GM12878 (cell line): Measurements from ENCODE around the gene LDLRAD4. TPM values are rescaled to one million over a fixed set of nuclear protein-coding genes. Genes with fewer than 3 reads are reported as not detected.

Experiments used
- ATAC-seq: fragments of 200-7000 bp; cut with Tn5 transposase; 3 replicates; pipeline ENCODE4 v1.9.1; 2020; ENCODE audit warnings: mild to moderate bottlenecking, moderate library complexity
- BruUV-seq: library from RNA; stranded (reverse); fragments of 400-500 nt; replicated peaks from 2 replicates; lab custom pipeline; 2021; lab: Mats Ljungman, UMichigan
- CTCF ChIA-PET: fragments of 300-600 bp; sonication (Branson Sonifier 250); formaldehyde crosslinking; extraction: SDS; loops from one replicate; lab custom pipeline; 2021; ENCODE audit warnings: inconsistent platforms; lab: Yijun Ruan, JAX
- POLR2A ChIA-PET: fragments of 350-600 bp; formaldehyde crosslinking; extraction: SDS; loops from one replicate; lab custom pipeline; 2021; ENCODE audit warnings: inconsistent platforms; lab: Charles Lee
- RAD21 ChIA-PET: fragments of 300-600 bp; sonication (Branson Sonifier 250); formaldehyde crosslinking; loops from one replicate; lab custom pipeline; 2023; ENCODE audit warnings: antibody characterized with exemption; ENCODE audit not compliant: unreplicated experiment; lab: Charles Lee
- SMC1A ChIA-PET: fragments of 300-600 bp; sonication (Branson Sonifier 250); formaldehyde crosslinking; loops from one replicate; lab custom pipeline; 2023; ENCODE audit not compliant: unreplicated experiment, uncharacterized antibody; lab: Charles Lee
- DNase-seq: peaks from one replicate; pipeline ENCODE4 v3.0.0-alpha.2; 2011; ENCODE audit warnings: low read depth, low spot score
- FAIRE-seq: peaks from 3 replicates; lab custom pipeline; 2011; peaks lifted over from hg19 to GRCh38; lab: Jason Lieb, UNC
- H2AFZ ChIP-seq: 2 replicates; pipeline ENCODE4 v1.6.0; 2011; ENCODE audit warnings: low read depth, low read length, control low read depth; ENCODE audit not compliant: control insufficient read depth
- H3K27ac ChIP-seq: 2 replicates; pipeline ENCODE4 v1.5.1; 2011; ENCODE audit warnings: control low read depth; ENCODE audit not compliant: control insufficient read depth, insufficient read depth
- H3K27me3 ChIP-seq, 2 experiments: replicated peaks in 1 of 2; 2 replicates each; pipeline versions ENCODE4 v1.6.0 to v1.6.1; 2011; ENCODE audit warnings: low read length in 1 of 2; ENCODE audit not compliant: control insufficient read depth in 2 of 2, insufficient read depth in 2 of 2
- H3K36me3 ChIP-seq, 2 experiments: 2 replicates each; pipeline ENCODE4 v1.5.1; 2011; ENCODE audit warnings: low read length in 1 of 2; ENCODE audit not compliant: control insufficient read depth in 2 of 2, insufficient read depth in 2 of 2
- H3K4me1 ChIP-seq: 2 replicates; pipeline ENCODE4 v1.6.1; 2011; ENCODE audit warnings: mild to moderate bottlenecking, low read length, moderate library complexity, mixed read lengths; ENCODE audit not compliant: control insufficient read depth, insufficient read depth
- H3K4me2 ChIP-seq: 2 replicates; pipeline ENCODE4 v1.6.0; 2011; ENCODE audit warnings: control low read depth; ENCODE audit not compliant: control insufficient read depth, insufficient read depth
- H3K4me3 ChIP-seq: fragments of 200-600 bp; sonication (generic); 2 replicates; pipeline ENCODE4 v1.5.1; 2016
- H3K79me2 ChIP-seq: 2 replicates; pipeline ENCODE4 v1.6.0; 2011; ENCODE audit warnings: low read length; ENCODE audit not compliant: control insufficient read depth, insufficient read depth
- H3K9ac ChIP-seq: 2 replicates; pipeline ENCODE4 v1.8.0; 2011; ENCODE audit warnings: low read length, control low read depth, mixed read lengths; ENCODE audit not compliant: control insufficient read depth, insufficient read depth
- H3K9me3 ChIP-seq: replicated peaks from 3 replicates; pipeline ENCODE4 v1.5.1; 2011; ENCODE audit warnings: mild to moderate bottlenecking, low read length; ENCODE audit not compliant: control insufficient read depth, insufficient read depth
- H4K20me1 ChIP-seq: 2 replicates; pipeline ENCODE4 v1.6.0; 2011; ENCODE audit not compliant: control insufficient read depth, insufficient read depth
- ETV6 ChIP-seq, 2 experiments: fragments of 450-650 bp in 1 of 2; IDR thresholded peaks in 1 of 2; conservative IDR thresholded peaks in 1 of 2; 2 replicates each; pipeline ENCODE4 v1.6.1; 2014; ENCODE audit warnings: antibody characterized with exemption in 1 of 2, borderline replicate concordance in 1 of 2, low read depth in 1 of 2, mild to moderate bottlenecking in 1 of 2, moderate library complexity in 1 of 2
- IKZF1 ChIP-seq: fragments of 450-650 bp; conservative IDR thresholded peaks from 2 replicates; pipeline ENCODE4 v1.6.1; 2017; ENCODE audit warnings: antibody characterized with exemption, mild to moderate bottlenecking
- IKZF2 ChIP-seq, 2 experiments: fragments of 450-650 bp; IDR thresholded peaks; 2 replicates each; pipeline ENCODE4 v1.6.1; 2017; ENCODE audit warnings: mild to moderate bottlenecking in 2 of 2, moderate library complexity in 2 of 2
- NR2C1 ChIP-seq: fragments of 450-650 bp; IDR thresholded peaks from 2 replicates; pipeline ENCODE4 v1.6.1; 2017; ENCODE audit warnings: antibody characterized with exemption, mild to moderate bottlenecking, moderate library complexity
- POU2F2 ChIP-seq: IDR thresholded peaks from 3 replicates; pipeline ENCODE4 v1.6.1; 2011; ENCODE audit warnings: low read depth, mild to moderate bottlenecking, low read length, borderline replicate concordance
- RB1 ChIP-seq: fragments of 450-650 bp; formaldehyde crosslinking; IDR thresholded peaks from 2 replicates; pipeline ENCODE4 v1.6.1; 2017; ENCODE audit warnings: mild to moderate bottlenecking, borderline replicate concordance
- ZNF274 ChIP-seq: IDR thresholded peaks from one replicate; pipeline ENCODE4 v1.8.0; 2011; ENCODE audit not compliant: insufficient read length, insufficient read depth
- WGBS: methylation state at CpG from one replicate; pipeline ENCODE4 v1.1.6; 2016; ENCODE audit warnings: low lambda C conversion rate; ENCODE audit not compliant: insufficient replicate concordance, insufficient coverage; ENCODE audit errors: missing lambda C conversion rate; 5-methylcytosine and 5-hydroxymethylcytosine counted together
- in situ Hi-C: fragments of 300-500 bp; cut with MboI; formaldehyde crosslinking; loops from 9 replicates; pipeline ENCODE4 v1.14.3; 2018; ENCODE audit warnings: mixed read lengths
- intact Hi-C: fragments of 100-400 bp; cut with micrococcal nuclease; formaldehyde crosslinking; loops from one replicate; pipeline ENCODE4 v1.14.2; 2022; ENCODE audit not compliant: unreplicated experiment
- polyA plus RNA-seq, 11 experiments: library from polyadenylated mRNA; depleted of rRNA in 4 of 11; unstranded in 6 of 11; stranded (reverse) in 5 of 11; fragments of >200 nt; fragmentation: Nextera tagmentation in 4 of 11; fragmentation: Illumina TruSeq in 1 of 11; extraction: Ambion mirVana in 4 of 11; extraction: Trizol in 1 of 11; gene quantifications; 1 replicate in 1 of 11; 2 replicates in 10 of 11; pipeline versions ENCODE4 v1.2.1 to v1.2.3, GENCODE V29; 2011 to 2016; ENCODE audit warnings: inconsistent platforms in 2 of 11, missing spikeins in 2 of 11, low read depth in 1 of 11
- total RNA-seq, 4 experiments: library from RNA; depleted of rRNA in 3 of 4; stranded (reverse); fragments of >200 nt in 3 of 4; fragmentation: Illumina TruSeq in 1 of 4; extraction: Trizol in 1 of 4; gene quantifications; 2 replicates each; pipeline versions ENCODE4 v1.2.1 to v1.2.3, GENCODE V29; 2013 to 2021
- TF ChIP-seq, protein P1 (sequence below): IDR thresholded peaks from 2 replicates; pipeline ENCODE4 v1.6.1; 2012; ENCODE audit warnings: low read depth, low read length, improper control_type of control experiment
- TF ChIP-seq, protein P2 (sequence below): fragments of 450-650 bp; IDR thresholded peaks from 2 replicates; pipeline ENCODE4 v1.6.1; 2017; ENCODE audit warnings: mild to moderate bottlenecking, moderate library complexity

Gene LDLRAD4
- total and polyA plus RNA-seq, 10 of the 15 experiments (the other 5 are each of a cell fraction or from before 2014, with no cell fraction given) = 2.7 to 16.8 (median 11.2) TPM

DNA sequence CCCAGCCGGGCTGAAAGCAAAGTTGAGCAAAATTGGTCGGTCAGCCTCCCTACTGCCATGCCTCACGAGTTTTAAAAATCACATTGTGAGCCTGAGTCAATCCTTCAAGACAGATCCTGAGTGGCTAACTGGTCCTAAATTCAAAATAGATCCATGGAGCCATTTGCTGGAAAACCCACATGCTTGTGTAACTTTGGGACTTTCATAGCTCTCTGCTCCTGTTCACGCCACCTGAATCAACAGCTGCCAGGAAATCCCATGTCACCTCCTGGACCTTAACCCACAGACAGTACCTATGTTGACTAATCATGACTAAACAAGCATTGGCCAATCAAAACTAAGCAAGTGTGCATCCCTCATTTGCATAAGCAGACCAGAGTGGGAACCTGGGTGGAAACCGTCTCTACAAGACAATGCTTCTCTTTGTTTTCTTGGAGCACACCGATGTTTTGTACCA is 42.8 kb upstream of the LDLRAD4 start:
- intact Hi-C loops = no loop called here
- H3K4me1 ChIP-seq = no peaks in the 10 kb centered on the region
- peak; percentile 75 for ATAC-seq
- no peaks in the 10 kb centered on the region for H3K79me2 ChIP-seq
- 49% methylated on average over 6 of the region's 6 CpGs for WGBS
- H3K4me3 ChIP-seq = no peak overlapping the region
- no peak overlapping the region for H2AFZ ChIP-seq
- H3K27ac ChIP-seq = no peak overlapping the region
- ChIA-PET CTCF (interaction anchor here (1.1 kb wide), 1 partner anchor 16 kb away, joined by 4 read pairs; no protein-coding TSS in a partner anchor), SMC1A (interaction anchor here (1.6 kb wide), 1 partner anchor 17 kb away, joined by 5 read pairs; no protein-coding TSS in a partner anchor), POLR2A (no interaction called here), RAD21 (interaction anchor here (1.5 kb wide), 1 partner anchor 17 kb away, joined by 6 read pairs; no protein-coding TSS in a partner anchor)
- H4K20me1 ChIP-seq = no peaks in the 10 kb centered on the region
- H3K9me3 ChIP-seq = no peaks in the 10 kb centered on the region
- no peak for FAIRE-seq
- no peaks in the 10 kb centered on the region for H3K36me3 ChIP-seq
- TF ChIP-seq ZNF274 (no peak), IKZF1 (peak; percentile 28; the same call in 1 of the 2 replicates), POU2F2 (peak; percentile 74; the same call in 2 of the 3 replicates)
- H3K4me2 ChIP-seq = no peak overlapping the region
- peak; percentile 25 for DNase-seq
- H3K9ac ChIP-seq = no peak overlapping the region
- in situ Hi-C loops = no loop called here
- H3K27me3 ChIP-seq = no peaks in the 10 kb centered on the region
- no TSS peak for BruUV-seq

DNA sequence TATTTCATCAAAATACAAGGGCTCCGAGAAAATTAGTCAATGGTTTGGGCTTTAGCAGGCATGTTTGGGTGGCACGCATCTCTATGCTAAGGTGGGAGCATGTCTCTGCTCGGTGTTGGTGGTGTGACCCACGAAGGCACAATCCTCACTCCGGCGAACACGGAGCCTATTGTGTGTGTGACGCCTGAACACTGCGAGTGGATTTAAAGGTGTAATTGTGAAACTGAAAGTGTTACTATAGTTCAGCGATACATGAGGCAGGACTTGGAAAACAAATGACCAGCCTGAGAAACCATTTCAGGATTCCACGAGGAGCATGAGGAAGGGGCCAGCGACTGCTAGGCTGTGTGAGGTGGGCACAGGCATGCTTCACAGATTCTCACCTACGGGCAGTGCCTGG is 41.7 kb upstream of the LDLRAD4 start:
- no peaks in the 10 kb centered on the region for H4K20me1 ChIP-seq
- no peaks in the 10 kb centered on the region for H3K27me3 ChIP-seq
- H3K9ac ChIP-seq = no peak overlapping the region
- H3K4me1 ChIP-seq = no peaks in the 10 kb centered on the region
- WGBS = 69% methylated on average over 13 of the region's 13 CpGs
- BruUV-seq = no TSS peak
- no peak overlapping the region for H3K27ac ChIP-seq
- ChIA-PET RAD21 (no interaction called here), CTCF (interaction anchor here (2.6 kb wide), 1 partner anchor 17 kb away, joined by 9 read pairs; no protein-coding TSS in a partner anchor), SMC1A (no interaction called here), POLR2A (no interaction called here)
- no peak overlapping the region for H2AFZ ChIP-seq
- intact Hi-C loops = no loop called here
- in situ Hi-C loops = no loop called here
- no peaks in the 10 kb centered on the region for H3K9me3 ChIP-seq
- FAIRE-seq (peak; percentile 41), DNase-seq (no peak), ATAC-seq (no peak)
- TF ChIP-seq, protein P1, sequence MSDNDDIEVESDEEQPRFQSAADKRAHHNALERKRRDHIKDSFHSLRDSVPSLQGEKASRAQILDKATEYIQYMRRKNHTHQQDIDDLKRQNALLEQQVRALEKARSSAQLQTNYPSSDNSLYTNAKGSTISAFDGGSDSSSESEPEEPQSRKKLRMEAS = no peak
- TF ChIP-seq IKZF2 (IDR thresholded peaks at IDR 0.05) (no peak), ETV6 (conservative IDR thresholded peaks at IDR 0.05 in 1 of 2, IDR thresholded peaks at IDR 0.05 in 1 of 2; ENCODE audit: borderline replicate concordance in 1 of 2, low read depth in 1 of 2) (no peak), NR2C1 (no peak), RB1 (no peak)
- TF ChIP-seq, protein P2, sequence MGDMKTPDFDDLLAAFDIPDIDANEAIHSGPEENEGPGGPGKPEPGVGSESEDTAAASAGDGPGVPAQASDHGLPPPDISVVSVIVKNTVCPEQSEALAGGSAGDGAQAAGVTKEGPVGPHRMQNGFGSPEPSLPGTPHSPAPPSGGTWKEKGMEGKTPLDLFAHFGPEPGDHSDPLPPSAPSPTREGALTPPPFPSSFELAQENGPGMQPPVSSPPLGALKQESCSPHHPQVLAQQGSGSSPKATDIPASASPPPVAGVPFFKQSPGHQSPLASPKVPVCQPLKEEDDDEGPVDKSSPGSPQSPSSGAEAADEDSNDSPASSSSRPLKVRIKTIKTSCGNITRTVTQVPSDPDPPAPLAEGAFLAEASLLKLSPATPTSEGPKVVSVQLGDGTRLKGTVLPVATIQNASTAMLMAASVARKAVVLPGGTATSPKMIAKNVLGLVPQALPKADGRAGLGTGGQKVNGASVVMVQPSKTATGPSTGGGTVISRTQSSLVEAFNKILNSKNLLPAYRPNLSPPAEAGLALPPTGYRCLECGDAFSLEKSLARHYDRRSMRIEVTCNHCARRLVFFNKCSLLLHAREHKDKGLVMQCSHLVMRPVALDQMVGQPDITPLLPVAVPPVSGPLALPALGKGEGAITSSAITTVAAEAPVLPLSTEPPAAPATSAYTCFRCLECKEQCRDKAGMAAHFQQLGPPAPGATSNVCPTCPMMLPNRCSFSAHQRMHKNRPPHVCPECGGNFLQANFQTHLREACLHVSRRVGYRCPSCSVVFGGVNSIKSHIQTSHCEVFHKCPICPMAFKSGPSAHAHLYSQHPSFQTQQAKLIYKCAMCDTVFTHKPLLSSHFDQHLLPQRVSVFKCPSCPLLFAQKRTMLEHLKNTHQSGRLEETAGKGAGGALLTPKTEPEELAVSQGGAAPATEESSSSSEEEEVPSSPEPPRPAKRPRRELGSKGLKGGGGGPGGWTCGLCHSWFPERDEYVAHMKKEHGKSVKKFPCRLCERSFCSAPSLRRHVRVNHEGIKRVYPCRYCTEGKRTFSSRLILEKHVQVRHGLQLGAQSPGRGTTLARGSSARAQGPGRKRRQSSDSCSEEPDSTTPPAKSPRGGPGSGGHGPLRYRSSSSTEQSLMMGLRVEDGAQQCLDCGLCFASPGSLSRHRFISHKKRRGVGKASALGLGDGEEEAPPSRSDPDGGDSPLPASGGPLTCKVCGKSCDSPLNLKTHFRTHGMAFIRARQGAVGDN = no peak
- H3K36me3 ChIP-seq = no peaks in the 10 kb centered on the region
- no peak overlapping the region for H3K4me3 ChIP-seq
- no peaks in the 10 kb centered on the region for H3K79me2 ChIP-seq
- H3K4me2 ChIP-seq = no peak overlapping the region
